ENCODE results near the gene FXYD6.

Gene FXYD6

DNA sequence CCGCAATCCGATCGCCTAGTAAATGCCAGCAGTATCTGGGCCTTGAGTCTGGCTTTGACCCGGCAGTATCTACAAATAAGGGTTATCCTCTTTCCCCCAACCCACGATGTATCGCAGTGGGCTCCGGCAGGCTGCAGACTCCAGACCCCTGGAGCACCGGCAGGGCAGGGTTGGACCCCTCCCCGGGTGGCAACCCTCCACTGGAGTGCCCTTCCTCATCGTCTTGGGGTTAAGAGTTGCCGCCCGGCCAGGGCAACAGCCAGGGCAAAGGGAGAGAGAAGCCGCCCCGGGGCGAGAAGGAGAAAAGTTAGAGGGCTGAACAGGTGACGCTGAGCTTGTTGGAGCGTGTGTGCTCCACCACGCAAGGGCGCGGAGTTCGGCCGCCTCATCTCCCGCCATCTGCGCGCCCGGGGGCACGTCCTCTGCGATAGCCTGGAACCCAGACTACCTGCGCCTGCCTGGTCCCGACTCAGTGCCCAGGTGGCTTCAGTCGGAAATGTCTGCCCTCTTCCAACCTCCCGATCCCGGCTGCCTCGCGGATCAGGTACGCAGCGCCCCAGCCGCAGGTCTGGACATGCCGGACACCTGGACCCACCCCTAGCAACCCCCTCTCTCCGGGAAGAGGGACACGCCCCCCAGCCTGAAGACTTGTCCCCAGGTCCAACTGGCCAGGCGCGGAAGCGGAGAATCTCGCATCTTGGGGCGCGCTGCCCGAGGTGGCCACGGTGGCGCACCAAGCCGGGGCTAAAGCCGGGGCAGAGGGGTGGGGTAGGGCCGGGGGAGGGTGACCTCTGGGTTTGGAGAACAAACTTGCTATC lies 80.6 kb downstream of the FXYD6 start:
- Histone ChIP-seq H2AFZ (ENCODE audit: low read depth) (no peak overlapping the region), H3K27me3 (ENCODE audit: insufficient read depth, low read depth) (no peaks in the 10 kb centered on the region), H3K9ac (no peak overlapping the region), H3K4me2 (no peak overlapping the region), H4K20me1 (ENCODE audit: insufficient read depth) (no peaks in the 10 kb centered on the region), H3K79me2 (ENCODE audit: insufficient read depth, low read depth) (no peaks in the 10 kb centered on the region), H3K4me3 (IDR thresholded peaks at IDR 0.05; ENCODE audit: insufficient read depth, low read depth, low read length) (no peak overlapping the region), H3K36me3 (ENCODE audit: insufficient read depth) (no peaks in the 10 kb centered on the region), H3K27ac (no peak overlapping the region), H3K4me1 (ENCODE audit: low read depth, poor library complexity, severe bottlenecking) (no peaks in the 10 kb centered on the region)
- TF ChIP-seq, protein P1, sequence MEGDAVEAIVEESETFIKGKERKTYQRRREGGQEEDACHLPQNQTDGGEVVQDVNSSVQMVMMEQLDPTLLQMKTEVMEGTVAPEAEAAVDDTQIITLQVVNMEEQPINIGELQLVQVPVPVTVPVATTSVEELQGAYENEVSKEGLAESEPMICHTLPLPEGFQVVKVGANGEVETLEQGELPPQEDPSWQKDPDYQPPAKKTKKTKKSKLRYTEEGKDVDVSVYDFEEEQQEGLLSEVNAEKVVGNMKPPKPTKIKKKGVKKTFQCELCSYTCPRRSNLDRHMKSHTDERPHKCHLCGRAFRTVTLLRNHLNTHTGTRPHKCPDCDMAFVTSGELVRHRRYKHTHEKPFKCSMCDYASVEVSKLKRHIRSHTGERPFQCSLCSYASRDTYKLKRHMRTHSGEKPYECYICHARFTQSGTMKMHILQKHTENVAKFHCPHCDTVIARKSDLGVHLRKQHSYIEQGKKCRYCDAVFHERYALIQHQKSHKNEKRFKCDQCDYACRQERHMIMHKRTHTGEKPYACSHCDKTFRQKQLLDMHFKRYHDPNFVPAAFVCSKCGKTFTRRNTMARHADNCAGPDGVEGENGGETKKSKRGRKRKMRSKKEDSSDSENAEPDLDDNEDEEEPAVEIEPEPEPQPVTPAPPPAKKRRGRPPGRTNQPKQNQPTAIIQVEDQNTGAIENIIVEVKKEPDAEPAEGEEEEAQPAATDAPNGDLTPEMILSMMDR (conservative IDR thresholded peaks at IDR 0.05; ENCODE audit: low read depth, low read length): no peak

DNA sequence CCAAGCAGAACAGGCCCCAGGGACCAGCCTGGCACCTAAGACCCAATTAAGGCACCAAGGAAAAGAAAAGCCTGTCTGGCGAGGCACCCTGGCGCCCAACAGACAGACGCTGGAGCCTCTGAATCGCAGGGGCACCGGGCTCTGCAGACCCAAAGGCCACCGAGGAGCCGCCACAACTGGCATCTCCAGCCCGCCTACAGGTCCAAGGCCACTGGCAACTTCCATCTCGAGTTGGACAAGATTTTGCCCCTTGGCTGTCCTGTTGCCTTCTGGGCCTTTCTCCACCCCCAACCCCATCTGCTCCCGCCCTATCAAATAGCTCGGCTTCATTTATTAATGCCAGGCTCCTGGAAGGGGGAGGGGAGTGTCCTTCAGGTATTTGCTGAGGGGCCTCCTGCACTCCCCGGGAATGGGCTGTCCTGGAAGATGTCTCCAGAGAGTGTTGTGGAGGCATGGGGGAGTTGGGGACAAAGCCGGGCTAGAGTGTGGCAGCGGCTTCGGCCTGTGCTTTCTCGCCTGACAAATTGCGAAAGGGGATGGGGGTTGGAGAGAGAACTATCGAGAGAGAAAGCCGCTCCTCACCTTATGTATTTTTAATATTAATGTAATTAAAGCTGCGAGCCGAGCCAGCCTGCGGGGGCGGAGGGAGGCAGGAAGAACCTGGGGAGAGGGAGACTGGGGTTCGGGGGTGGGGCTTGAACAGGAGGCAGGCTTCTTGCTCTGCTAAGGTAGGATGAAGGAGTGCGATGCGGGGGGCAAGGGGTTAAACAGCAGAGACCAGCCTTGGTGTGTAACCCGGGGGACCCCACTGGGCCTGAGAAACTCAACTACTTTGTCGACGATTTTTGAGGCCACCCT lies 81.5 kb downstream of the FXYD6 start:
- H2AFZ ChIP-seq (ENCODE audit: low read depth): no peak overlapping the region
- no peak overlapping the region for H3K9ac ChIP-seq
- no peaks in the 10 kb centered on the region for H3K4me1 ChIP-seq (ENCODE audit: low read depth, poor library complexity, severe bottlenecking)
- H3K4me3 ChIP-seq (IDR thresholded peaks at IDR 0.05; ENCODE audit: insufficient read depth, low read depth, low read length): no peak overlapping the region
- no peaks in the 10 kb centered on the region for H4K20me1 ChIP-seq (ENCODE audit: insufficient read depth)
- no peaks in the 10 kb centered on the region for H3K27me3 ChIP-seq (ENCODE audit: insufficient read depth, low read depth)
- H3K79me2 ChIP-seq (ENCODE audit: insufficient read depth, low read depth): no peaks in the 10 kb centered on the region
- no peak overlapping the region for H3K27ac ChIP-seq
- no peak overlapping the region for H3K4me2 ChIP-seq
- no peaks in the 10 kb centered on the region for H3K36me3 ChIP-seq (ENCODE audit: insufficient read depth)
- TF ChIP-seq, protein P1 (conservative IDR thresholded peaks at IDR 0.05; ENCODE audit: low read depth, low read length): no peak

DNA sequence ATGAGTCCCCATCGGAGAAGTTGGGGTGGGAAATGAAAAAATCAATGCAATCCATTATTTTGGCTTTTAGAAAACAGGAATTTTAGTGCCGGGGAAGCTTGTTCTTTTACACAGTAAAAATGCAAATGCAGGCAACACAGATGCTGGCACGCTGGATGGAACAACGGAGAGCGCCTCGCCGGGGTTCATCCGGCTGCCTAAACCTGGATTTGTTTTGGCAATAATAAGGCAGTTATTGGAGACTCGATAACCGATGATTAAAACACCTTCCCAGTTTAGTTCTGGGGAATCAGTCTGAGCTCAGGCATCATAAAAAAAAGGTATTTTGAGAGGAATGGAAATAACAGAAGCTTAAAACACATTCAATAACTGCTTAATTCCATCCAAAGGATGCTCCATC lies 82.3 kb downstream of the FXYD6 start:
- Histone ChIP-seq H3K4me1 (ENCODE audit: low read depth, poor library complexity, severe bottlenecking) (no peaks in the 10 kb centered on the region), H3K4me2 (no peak overlapping the region), H3K27ac (no peak overlapping the region), H2AFZ (ENCODE audit: low read depth) (no peak overlapping the region), H3K36me3 (ENCODE audit: insufficient read depth) (no peaks in the 10 kb centered on the region), H3K9ac (no peak overlapping the region), H3K79me2 (ENCODE audit: insufficient read depth, low read depth) (no peaks in the 10 kb centered on the region), H4K20me1 (ENCODE audit: insufficient read depth) (no peaks in the 10 kb centered on the region), H3K4me3 (IDR thresholded peaks at IDR 0.05; ENCODE audit: insufficient read depth, low read depth, low read length) (no peak overlapping the region), H3K27me3 (ENCODE audit: insufficient read depth, low read depth) (no peaks in the 10 kb centered on the region)
- TF ChIP-seq, protein P1 (conservative IDR thresholded peaks at IDR 0.05; ENCODE audit: low read depth, low read length): no peak

DNA sequence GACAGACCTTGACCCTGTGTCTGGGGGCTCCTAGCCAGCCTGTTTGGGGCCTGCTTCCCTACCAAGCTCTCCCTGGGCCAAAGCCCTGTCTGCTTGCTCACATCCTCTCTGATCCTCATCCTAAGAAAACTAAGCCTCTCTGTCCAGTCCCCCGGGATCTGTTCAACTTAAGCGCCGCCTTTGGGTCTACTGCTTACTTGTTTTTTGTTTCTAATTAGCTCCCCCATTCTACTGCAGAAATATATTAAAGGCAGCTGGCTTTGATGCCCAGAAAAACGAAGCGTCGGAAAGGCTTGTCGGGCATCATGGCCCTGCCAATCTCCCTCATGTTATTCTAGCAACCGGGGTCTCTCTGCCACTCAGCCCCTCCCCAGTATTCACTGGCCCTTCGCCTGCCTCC lies 82.9 kb downstream of the FXYD6 start:
- H3K9ac ChIP-seq: no peak overlapping the region
- no peak overlapping the region for H3K4me2 ChIP-seq
- H3K27me3 ChIP-seq (ENCODE audit: insufficient read depth, low read depth): no peaks in the 10 kb centered on the region
- no peaks in the 10 kb centered on the region for H3K79me2 ChIP-seq (ENCODE audit: insufficient read depth, low read depth)
- H3K27ac ChIP-seq: no peak overlapping the region
- H2AFZ ChIP-seq (ENCODE audit: low read depth): no peak overlapping the region
- H3K36me3 ChIP-seq (ENCODE audit: insufficient read depth): no peaks in the 10 kb centered on the region
- TF ChIP-seq, protein P1 (conservative IDR thresholded peaks at IDR 0.05; ENCODE audit: low read depth, low read length): no peak
- H4K20me1 ChIP-seq (ENCODE audit: insufficient read depth): no peaks in the 10 kb centered on the region
- H3K4me3 ChIP-seq (IDR thresholded peaks at IDR 0.05; ENCODE audit: insufficient read depth, low read depth, low read length): no peak overlapping the region
- H3K4me1 ChIP-seq (ENCODE audit: low read depth, poor library complexity, severe bottlenecking): no peaks in the 10 kb centered on the region

Data from KMS-11 (cell line).